Right lobe of liver (tissue), 4 donors: ENCODE results near the gene ZSCAN29.

ENCODE experiments used
- CTCF ChIP-seq, 4 donors: fragments of 200-600 bp in 3 of 4; fragments of 450-650 bp in 1 of 4; IDR thresholded peaks; one replicate each; pipeline versions ENCODE4 v1.5.1 to v1.8.0; 2016 to 2022; ENCODE audit warnings: antibody characterized with exemption in 4 of 4, mild to moderate bottlenecking in 2 of 4
- POLR2A ChIP-seq: fragments of 450-650 bp; IDR thresholded peaks from one replicate; pipeline ENCODE4 v1.6.1; 2017; ENCODE audit warnings: antibody characterized with exemption, mild to moderate bottlenecking
- donor health status: DM: no; HTN: no; CAD: no.
- donor health status: DM: no; HTN: no; CAD: no.
- donor health status: DM: no; HTN: yes; CAD: no.

DNA sequence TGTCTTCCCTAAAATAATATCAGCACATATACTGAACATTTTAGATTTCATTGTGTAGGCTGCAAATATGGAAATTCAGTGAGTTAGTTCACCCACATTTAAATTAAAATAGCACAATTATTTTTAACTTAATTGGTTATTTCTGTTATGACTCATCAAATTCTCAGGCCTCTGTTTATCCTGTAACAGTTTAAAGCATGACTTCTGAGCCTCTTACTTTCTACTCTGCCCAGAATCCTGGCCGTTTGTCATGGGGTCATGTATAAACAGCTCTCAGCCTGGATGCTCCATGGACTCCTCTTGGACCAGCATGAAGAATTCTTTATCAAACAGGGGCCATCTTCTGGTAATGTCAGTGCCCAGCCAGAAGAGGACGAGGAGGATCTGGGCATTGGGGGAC is 12.2 kb upstream of the ZSCAN29 start:
- no peak for TF ChIP-seq CTCF (IDR thresholded peaks at IDR 0.05)
- no peak for TF ChIP-seq POLR2A
